Testis (tissue), 2 donors: ENCODE data around the gene TOX2.

ENCODE experiments used
- POLR2A ChIP-seq: fragments of 450-650 bp; IDR thresholded peaks from one replicate; pipeline ENCODE4 v1.6.1; 2017; ENCODE audit warnings: antibody characterized with exemption, mild to moderate bottlenecking, moderate library complexity
- TF ChIP-seq, protein P1 (sequence below), 3 experiments: fragments of 450-650 bp in 2 of 3; fragments of 200-600 bp in 1 of 3; sonication (generic) in 1 of 3; IDR thresholded peaks; one replicate each; pipeline ENCODE4 v1.5.1; 2016 to 2019; ENCODE audit warnings: antibody characterized with exemption in 3 of 3, mild to moderate bottlenecking in 2 of 3, moderate library complexity in 1 of 3

DNA sequence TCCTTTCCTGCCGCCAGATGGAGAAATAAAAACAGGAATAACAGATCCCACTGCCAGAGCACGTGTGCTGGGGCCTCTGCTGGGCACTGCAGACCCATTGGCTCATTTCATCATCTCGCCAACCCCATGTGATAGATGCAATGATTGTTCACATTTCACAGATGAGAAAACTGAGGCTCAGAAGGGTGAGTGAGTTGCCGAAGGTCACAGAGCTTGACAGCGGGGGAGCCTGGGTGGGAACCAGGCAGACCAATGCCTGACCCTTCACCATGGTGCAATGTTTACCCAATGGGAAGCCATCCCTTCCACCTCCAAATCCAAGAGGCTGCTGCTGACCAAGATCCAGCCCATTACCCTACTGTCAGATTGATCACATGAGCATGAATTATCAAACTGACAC lies 167.2 kb downstream of the TOX2 start:
- TF ChIP-seq, protein P1, sequence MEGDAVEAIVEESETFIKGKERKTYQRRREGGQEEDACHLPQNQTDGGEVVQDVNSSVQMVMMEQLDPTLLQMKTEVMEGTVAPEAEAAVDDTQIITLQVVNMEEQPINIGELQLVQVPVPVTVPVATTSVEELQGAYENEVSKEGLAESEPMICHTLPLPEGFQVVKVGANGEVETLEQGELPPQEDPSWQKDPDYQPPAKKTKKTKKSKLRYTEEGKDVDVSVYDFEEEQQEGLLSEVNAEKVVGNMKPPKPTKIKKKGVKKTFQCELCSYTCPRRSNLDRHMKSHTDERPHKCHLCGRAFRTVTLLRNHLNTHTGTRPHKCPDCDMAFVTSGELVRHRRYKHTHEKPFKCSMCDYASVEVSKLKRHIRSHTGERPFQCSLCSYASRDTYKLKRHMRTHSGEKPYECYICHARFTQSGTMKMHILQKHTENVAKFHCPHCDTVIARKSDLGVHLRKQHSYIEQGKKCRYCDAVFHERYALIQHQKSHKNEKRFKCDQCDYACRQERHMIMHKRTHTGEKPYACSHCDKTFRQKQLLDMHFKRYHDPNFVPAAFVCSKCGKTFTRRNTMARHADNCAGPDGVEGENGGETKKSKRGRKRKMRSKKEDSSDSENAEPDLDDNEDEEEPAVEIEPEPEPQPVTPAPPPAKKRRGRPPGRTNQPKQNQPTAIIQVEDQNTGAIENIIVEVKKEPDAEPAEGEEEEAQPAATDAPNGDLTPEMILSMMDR (IDR thresholded peaks at IDR 0.05), result no peak
- no peak for TF ChIP-seq POLR2A
